RWPE2 (cell line): ENCODE results near the gene NVL.

Source experiments
- ATAC-seq: fragments of 200-7000 bp; cut with Tn5 transposase; 3 replicates; pipeline ENCODE4 v1.9.1; 2021; ENCODE audit warnings: low read depth
- DNase-seq: peaks from one replicate; pipeline ENCODE4 v3.0.0-alpha.2; 2020; ENCODE audit warnings: low spot score
- H3K27ac ChIP-seq: fragments of 450-650 bp; 2 replicates; pipeline ENCODE4 v1.5.1; 2017; ENCODE audit warnings: mild to moderate bottlenecking; ENCODE audit not compliant: poor library complexity, severe bottlenecking
- H3K27me3 ChIP-seq: fragments of 250-450 bp; sonication (Bioruptor Pico); 2 replicates; pipeline ENCODE4 v1.5.1; 2021; ENCODE audit warnings: mild to moderate bottlenecking, moderate library complexity; ENCODE audit not compliant: insufficient read depth, poor library complexity, severe bottlenecking
- H3K36me3 ChIP-seq: fragments of 250-450 bp; sonication (Bioruptor Pico); 2 replicates; pipeline ENCODE4 v1.5.1; 2020; ENCODE audit warnings: low read depth, mild to moderate bottlenecking, moderate library complexity
- H3K4me1 ChIP-seq: fragments of 250-450 bp; sonication (Bioruptor Pico); 2 replicates; pipeline ENCODE4 v1.5.1; 2021; ENCODE audit warnings: mild to moderate bottlenecking, moderate library complexity; ENCODE audit not compliant: insufficient read depth, poor library complexity, severe bottlenecking
- H3K4me3 ChIP-seq: fragments of 250-450 bp; sonication (Bioruptor Pico); 2 replicates; pipeline ENCODE4 v1.5.1; 2021; ENCODE audit warnings: mild to moderate bottlenecking, moderate library complexity; ENCODE audit not compliant: severe bottlenecking
- H3K9me3 ChIP-seq: fragments of 250-450 bp; sonication (Bioruptor Pico); 2 replicates; pipeline ENCODE4 v1.5.1; 2021; ENCODE audit warnings: mild to moderate bottlenecking, moderate library complexity; ENCODE audit not compliant: severe bottlenecking
- CTCF ChIP-seq: fragments of 450-650 bp; IDR thresholded peaks from one replicate; pipeline ENCODE4 v1.5.1; 2017; ENCODE audit warnings: mild to moderate bottlenecking, moderate library complexity; ENCODE audit not compliant: poor library complexity, severe bottlenecking

Gene NVL

GRCh38 chr1:224205438-224205840 is 124.5 kb downstream of the NVL start:
- TF ChIP-seq CTCF: no peak
- Histone ChIP-seq H3K9me3 (no peaks in the 10 kb centered on the region), H3K4me3 (no peak overlapping the region), H3K27ac (peak overlapping the region; percentile 33), H3K27me3 (no peaks in the 10 kb centered on the region), H3K4me1 (no peaks in the 10 kb centered on the region), H3K36me3 (no peaks in the 10 kb centered on the region)
- ATAC-seq (peak; percentile 61), DNase-seq (no peak)

DNA sequence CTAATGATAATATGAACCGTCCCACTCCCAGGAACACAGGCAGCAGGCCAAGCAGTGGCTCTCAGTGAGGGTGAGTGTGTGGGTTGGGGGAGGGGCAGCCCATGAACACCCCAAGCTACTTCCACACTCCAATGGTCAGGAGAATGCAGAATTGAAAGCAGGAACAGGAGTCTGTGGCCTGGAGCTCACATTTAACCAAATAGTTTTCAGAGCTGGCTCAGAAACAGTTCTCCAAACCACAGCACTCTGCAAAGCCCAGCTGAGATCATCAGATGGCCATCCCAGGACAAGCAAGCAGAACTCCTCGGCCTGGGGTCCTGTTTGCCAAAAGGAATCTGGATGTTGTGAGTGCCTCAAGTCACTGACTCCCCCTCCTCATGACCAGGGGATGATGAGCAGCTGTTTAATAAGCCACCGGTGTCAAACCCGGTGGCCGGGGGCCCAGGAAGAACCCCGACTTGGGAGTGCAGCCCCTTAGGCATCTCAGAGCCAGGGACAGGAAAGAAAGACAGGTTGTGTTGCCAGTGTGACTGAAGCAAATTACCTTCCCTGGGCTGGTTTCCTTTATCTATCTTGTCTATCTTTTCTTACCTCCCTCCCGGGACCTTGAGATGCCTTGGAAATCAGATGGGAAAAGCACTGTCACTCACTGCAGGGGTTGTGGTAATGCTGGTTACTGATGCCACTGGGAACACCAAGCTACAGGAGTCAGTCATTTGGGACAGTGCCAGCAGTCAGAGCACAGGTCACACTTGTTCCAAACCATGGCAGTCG is 126.5 kb downstream of the NVL start:
- Histone ChIP-seq H3K27me3 (no peaks in the 10 kb centered on the region), H3K4me1 (no peaks in the 10 kb centered on the region), H3K27ac (no peak overlapping the region), H3K4me3 (no peak overlapping the region), H3K36me3 (no peaks in the 10 kb centered on the region), H3K9me3 (no peaks in the 10 kb centered on the region)
- DNase-seq (no peak), ATAC-seq (no peak)
- TF ChIP-seq CTCF: no peak

- Histone ChIP-seq H3K27ac (no peak overlapping the region), H3K9me3 (no peaks in the 10 kb centered on the region), H3K27me3 (no peaks in the 10 kb centered on the region), H3K4me1 (no peaks in the 10 kb centered on the region), H3K4me3 (no peak overlapping the region), H3K36me3 (no peaks in the 10 kb centered on the region)
- ATAC-seq (no peak), DNase-seq (no peak)
- TF ChIP-seq CTCF: no peak
These were observed 128.1 kb downstream of the NVL start for GRCh38 chr1:224201853-224202252.

DNA sequence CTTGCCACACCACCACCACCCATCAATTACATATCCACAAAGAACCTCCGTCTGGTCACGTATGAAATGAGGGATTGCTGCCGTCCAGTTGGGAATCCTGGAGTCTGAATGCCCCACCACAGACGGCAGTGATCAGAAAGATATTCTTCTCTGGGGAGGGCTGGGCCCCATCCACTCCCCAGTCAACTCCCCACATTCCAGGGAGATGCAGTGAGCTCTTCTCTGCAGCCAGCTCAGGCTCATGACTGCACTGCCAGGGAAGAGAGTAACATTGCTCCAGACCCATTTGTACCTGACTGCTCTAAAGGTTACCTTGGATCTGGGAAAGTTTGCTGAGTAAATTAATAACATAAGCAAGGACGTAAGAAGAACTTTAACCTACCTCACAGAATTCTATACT is 128.6 kb downstream of the NVL start:
- H3K4me1 ChIP-seq: no peaks in the 10 kb centered on the region
- DNase-seq (no peak), ATAC-seq (no peak)
- no peaks in the 10 kb centered on the region for H3K36me3 ChIP-seq
- no peaks in the 10 kb centered on the region for H3K27me3 ChIP-seq
- no peak for TF ChIP-seq CTCF
- no peak overlapping the region for H3K27ac ChIP-seq
- no peaks in the 10 kb centered on the region for H3K9me3 ChIP-seq
- H3K4me3 ChIP-seq: no peak overlapping the region

DNA sequence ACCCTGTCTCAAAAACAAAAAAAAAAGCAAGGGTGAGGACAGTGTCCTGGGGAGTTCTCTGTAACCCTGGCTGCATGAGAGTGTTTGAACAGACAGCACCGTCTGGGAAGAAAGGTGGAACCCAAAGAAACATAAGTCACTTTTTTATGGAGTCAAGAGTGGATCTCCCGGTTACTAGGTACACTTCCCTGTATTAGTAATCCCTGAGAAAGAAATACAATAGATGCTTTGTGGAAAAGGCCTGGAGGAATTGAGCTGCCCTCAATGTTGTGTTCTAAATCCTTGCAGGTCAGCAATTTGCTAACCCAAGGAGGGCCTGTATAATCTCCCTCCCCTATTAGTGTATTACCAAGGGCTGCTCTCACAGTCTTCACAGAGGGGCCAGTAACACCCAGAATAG is 130.3 kb downstream of the NVL start:
- ATAC-seq: no peak

More for the DNA sequence above, 130.3 kb downstream of the NVL start:
- Histone ChIP-seq H3K36me3 (no peaks in the 10 kb centered on the region), H3K9me3 (no peaks in the 10 kb centered on the region), H3K27ac (no peak overlapping the region), H3K4me3 (no peak overlapping the region), H3K27me3 (no peaks in the 10 kb centered on the region), H3K4me1 (no peaks in the 10 kb centered on the region)
- no peak for TF ChIP-seq CTCF
- no peak for DNase-seq
